Measurements from ENCODE around the gene GNG11. TPM values are rescaled to one million over a fixed set of nuclear protein-coding genes. Genes with fewer than 3 reads are reported as not detected.

The GNG11 gene
- total RNA-seq, 1 experiment from 2014 or later, result not detected

- H3K27ac ChIP-seq (ENCODE audit: low read depth, low read length), result no peak overlapping the region
Observed at GRCh38 chr7:93902777-93903423, 18.6 kb upstream of the GNG11 start.

More at GRCh38 chr7:93902777-93903423, 18.6 kb upstream of the GNG11 start:
- ChIA-PET RAD21 (ENCODE audit: low non-redundant PET in 1 of 2, low total read pairs in 2 of 2, uncharacterized antibody in 2 of 2, unreplicated experiment in 2 of 2) (interaction anchor here in 1 of 2 experiments (1.2 kb wide), 1 partner anchor 185 kb away, joined by 4 read pairs; no protein-coding TSS in a partner anchor), CTCF (interaction anchor here (0.6 to 1.7 kb wide), 11 partner anchors 11 to 386 kb away, joined by 3 to 11 read pairs (median 4); no protein-coding TSS in a partner anchor), POLR2A (no interaction called here)
- H3K9me2 ChIP-seq (ENCODE audit: insufficient read depth), result no peaks in the 10 kb centered on the region
- H3K4me2 ChIP-seq (ENCODE audit: low read length), result no peak overlapping the region
- no peaks in the 10 kb centered on the region; the same call in 1 of the 2 replicates for H3K27me3 ChIP-seq (ENCODE audit: insufficient read depth, low read length)
- no peak overlapping the region for H3K9ac ChIP-seq (ENCODE audit: low read length)
- TF ChIP-seq MAX (IDR thresholded peaks at IDR 0.05) (no peak), RAD21 (IDR thresholded peaks at IDR 0.05; ENCODE audit: low read depth) (peak; percentile 66)
- TF ChIP-seq, protein P1, sequence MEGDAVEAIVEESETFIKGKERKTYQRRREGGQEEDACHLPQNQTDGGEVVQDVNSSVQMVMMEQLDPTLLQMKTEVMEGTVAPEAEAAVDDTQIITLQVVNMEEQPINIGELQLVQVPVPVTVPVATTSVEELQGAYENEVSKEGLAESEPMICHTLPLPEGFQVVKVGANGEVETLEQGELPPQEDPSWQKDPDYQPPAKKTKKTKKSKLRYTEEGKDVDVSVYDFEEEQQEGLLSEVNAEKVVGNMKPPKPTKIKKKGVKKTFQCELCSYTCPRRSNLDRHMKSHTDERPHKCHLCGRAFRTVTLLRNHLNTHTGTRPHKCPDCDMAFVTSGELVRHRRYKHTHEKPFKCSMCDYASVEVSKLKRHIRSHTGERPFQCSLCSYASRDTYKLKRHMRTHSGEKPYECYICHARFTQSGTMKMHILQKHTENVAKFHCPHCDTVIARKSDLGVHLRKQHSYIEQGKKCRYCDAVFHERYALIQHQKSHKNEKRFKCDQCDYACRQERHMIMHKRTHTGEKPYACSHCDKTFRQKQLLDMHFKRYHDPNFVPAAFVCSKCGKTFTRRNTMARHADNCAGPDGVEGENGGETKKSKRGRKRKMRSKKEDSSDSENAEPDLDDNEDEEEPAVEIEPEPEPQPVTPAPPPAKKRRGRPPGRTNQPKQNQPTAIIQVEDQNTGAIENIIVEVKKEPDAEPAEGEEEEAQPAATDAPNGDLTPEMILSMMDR (IDR thresholded peaks at IDR 0.05 in 2 of 3, conservative IDR thresholded peaks at IDR 0.05 in 1 of 3; ENCODE audit: borderline replicate concordance in 1 of 3, insufficient read depth in 1 of 3, low read depth in 2 of 3, low read length in 2 of 3), result peak; percentile 33 to 90 (median 81); a peak in 5 of 6 replicates
- H3K4me3 ChIP-seq (replicated peaks in 1 of 2; ENCODE audit: low read depth in 1 of 2, low read length in 2 of 2), result no peak overlapping the region
- H2AFZ ChIP-seq (ENCODE audit: low read depth, low read length, poor library complexity, severe bottlenecking), result no peak overlapping the region
- intact Hi-C loops (cut with micrococcal nuclease), result loop anchor here (2.0 to 5.0 kb wide), 3 partner anchors 184 to 374 kb away; no protein-coding TSS in a partner anchor
- no peaks in the 10 kb centered on the region for H3K36me3 ChIP-seq (ENCODE audit: control insufficient read depth in 1 of 2, insufficient read depth in 2 of 2, low read length in 2 of 2)
- no peaks in the 10 kb centered on the region for H3K9me3 ChIP-seq (ENCODE audit: control insufficient read depth in 1 of 2, insufficient read depth in 1 of 2, low read depth in 1 of 2, low read length in 2 of 2)
- H3K4me1 ChIP-seq (ENCODE audit: control insufficient read depth in 1 of 2, insufficient read depth in 2 of 2, low read length in 2 of 2), result no peaks in the 10 kb centered on the region
- DNase-seq (ENCODE audit: low read depth, low spot score), result peak; percentile 32
- peak; percentile 83 for ATAC-seq
- H3K79me2 ChIP-seq (ENCODE audit: insufficient read depth, low read length), result no peaks in the 10 kb centered on the region
- no peaks in the 10 kb centered on the region for H4K20me1 ChIP-seq (ENCODE audit: insufficient read depth)
- BruUV-seq (replicated peaks), result no TSS peak

Data from HCT116 (cell line).